ENCODE measurements around the gene ARMH1.

Gene ARMH1

DNA sequence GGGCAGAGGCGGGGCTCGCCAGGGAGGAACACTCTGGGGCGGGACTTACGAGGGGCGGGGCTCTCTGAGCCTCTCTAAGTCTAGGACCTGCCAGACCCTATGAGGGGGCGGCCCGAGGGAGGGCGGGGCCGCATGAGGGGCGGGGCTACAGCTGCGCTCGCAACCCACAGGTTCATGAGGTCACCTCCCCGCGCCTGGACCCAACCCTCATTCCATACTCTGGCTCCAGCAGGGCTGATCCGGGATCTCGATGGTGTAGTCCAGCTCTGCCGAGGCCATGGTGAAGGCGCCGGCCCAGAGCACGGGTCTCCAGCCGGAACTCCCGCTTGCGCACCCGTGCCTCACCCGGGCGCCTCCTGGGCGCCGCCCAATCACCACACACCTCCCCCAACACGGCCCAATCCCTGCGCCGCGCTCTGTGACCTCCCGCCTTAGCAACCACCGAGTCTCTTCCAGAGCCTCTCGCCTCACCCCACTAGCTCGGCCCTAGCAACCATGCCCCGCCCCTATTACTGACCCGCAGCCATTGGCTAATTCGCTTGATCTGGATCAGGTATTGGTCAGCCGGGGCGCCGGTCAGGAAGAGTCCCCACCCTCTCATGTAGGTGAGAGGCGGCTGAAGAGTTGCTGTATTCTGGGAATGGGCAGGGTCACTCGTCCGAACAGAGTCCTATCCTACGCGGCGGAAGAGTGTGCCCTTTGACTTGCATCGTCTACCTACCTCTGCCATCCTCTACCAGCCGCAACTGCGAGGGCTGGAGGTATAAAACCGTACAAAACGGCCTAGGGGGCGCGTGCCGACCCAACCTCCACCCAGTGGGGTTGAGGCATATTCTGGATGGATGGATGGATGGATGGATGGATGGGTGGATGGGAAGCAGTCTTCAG is at the start of gene ARMH1, which contains the start of gene TMEM53:
ARMH1 (plus strand) TSS at position 602 of the 888 bp plus-strand sequence. CDS start 14,984 bp downstream, outside the sequence.
TMEM53 (minus strand) TSS at position 369 of the 888 bp plus-strand sequence; CDS start at position 279, 90 bp downstream.
- DNase-seq, result peak; percentile 100

- no peak for DNase-seq
Measured at GRCh38 chr1:44625348-44625747, 49.2 kb upstream of the ARMH1 start.

DNA sequence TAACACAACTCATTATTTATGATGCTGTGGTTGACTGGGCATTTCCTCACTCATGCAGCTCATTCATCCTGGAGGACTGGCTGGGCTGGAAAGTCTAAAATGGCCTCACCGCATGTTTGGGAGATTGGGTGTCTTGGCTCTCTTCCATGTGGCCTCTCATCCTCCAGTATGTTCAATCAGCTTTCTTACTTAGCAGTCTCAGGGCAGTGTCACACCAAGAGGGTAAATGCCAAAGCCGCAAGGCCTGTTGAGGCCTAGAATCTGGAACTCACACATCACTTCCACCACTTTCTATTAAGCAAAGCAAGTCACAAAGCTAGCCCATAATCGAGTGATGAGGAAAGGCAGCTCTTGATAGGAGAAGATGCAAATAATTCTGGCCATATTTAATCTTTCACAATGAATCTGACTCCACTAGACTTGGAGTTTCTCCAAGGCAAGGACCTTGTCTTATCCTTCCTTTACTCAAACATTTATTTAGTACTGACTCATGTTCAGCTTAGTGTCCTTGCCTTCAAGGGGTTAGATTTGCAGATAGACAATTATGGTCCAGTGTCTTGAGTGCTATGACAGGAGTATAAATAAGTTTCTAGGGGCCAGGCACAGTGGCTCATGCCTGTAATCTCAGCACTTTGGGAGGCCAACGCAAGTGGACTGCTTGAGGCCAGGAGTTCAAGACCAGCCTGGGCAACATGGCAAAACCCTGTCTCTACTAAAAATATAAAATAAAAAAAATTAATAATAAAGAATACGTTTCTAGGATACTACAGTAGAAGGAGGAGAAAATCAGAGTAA is 45.4 kb upstream of the ARMH1 start:
- DNase-seq, result no peak

GRCh38 chr1:44630116-44630515 is 44.4 kb upstream of the ARMH1 start:
- DNase-seq, result no peak

DNA sequence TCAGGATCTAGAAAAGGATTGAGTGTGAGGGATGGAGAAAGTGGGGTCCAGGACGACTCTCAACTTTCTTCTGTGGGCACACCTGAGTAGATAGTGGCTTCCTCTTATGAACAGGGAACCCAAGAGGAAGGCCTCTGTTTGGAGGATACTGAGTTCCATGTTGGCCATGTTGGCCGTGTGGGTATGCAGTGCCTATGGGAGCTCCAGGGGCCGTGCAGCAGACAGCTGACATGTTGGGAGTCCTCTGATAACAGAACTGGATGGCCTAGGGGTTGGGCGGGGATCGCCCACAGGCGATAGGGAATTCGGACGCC is 43.2 kb upstream of the ARMH1 start:
- no peak for DNase-seq

- peak; percentile 93 for DNase-seq
Measured at GRCh38 chr1:44631647-44632539, 42.6 kb upstream of the ARMH1 start.

DNA sequence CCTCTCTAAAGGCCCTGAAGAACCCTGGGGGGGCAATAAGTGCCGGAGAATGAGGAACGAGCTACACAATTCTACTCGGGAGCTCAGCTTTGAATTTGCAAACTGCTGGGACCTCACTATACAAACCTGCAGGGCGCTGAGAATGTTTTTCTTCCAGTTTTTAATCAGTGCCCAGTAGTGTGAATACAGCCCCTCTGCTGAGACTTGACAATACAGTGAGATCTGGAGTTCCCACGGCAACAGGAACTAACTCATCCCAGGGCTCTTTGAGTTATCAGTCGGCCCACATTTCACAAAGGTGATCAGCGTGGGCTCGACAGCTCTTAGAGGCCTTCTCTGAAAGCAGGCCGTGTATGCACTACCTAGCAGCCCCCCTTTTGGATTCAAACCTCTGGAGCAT is 41.9 kb upstream of the ARMH1 start:
- peak; percentile 20 for DNase-seq

DNA sequence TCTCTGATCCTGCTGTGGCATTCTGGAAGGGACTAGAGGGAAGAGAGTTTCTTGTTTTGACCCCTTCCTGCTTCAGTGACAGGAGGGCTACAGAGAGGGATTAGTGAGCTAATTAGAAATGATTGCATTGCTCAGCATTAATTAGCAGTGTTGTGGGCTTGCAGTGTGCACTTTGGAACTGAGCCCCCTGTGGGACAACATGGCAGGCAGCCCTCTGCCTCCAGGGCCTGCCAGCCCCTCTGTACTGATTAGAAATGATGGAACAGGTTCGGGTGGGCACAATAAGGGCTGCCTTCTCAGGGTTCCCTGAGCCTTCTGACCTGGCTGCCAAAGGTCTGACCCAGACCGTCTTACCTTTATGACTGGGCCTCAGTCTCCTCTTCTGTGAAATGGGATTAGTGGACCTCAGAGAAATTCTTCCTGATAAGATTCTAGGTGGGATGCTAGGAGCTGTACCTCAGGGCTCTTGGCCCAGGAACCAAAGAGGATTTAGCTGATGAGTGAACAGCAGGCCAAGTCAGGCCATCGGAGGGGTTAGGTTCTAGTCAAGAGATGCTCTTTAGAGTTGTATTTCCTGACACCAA is 39.8 kb upstream of the ARMH1 start:
- no peak for DNase-seq

GRCh38 chr1:44635439-44635838 is 39.1 kb upstream of the ARMH1 start:
- no peak for DNase-seq

GRCh38 chr1:44636083-44636687 is 38.3 kb upstream of the ARMH1 start:
- no peak for DNase-seq

DNA sequence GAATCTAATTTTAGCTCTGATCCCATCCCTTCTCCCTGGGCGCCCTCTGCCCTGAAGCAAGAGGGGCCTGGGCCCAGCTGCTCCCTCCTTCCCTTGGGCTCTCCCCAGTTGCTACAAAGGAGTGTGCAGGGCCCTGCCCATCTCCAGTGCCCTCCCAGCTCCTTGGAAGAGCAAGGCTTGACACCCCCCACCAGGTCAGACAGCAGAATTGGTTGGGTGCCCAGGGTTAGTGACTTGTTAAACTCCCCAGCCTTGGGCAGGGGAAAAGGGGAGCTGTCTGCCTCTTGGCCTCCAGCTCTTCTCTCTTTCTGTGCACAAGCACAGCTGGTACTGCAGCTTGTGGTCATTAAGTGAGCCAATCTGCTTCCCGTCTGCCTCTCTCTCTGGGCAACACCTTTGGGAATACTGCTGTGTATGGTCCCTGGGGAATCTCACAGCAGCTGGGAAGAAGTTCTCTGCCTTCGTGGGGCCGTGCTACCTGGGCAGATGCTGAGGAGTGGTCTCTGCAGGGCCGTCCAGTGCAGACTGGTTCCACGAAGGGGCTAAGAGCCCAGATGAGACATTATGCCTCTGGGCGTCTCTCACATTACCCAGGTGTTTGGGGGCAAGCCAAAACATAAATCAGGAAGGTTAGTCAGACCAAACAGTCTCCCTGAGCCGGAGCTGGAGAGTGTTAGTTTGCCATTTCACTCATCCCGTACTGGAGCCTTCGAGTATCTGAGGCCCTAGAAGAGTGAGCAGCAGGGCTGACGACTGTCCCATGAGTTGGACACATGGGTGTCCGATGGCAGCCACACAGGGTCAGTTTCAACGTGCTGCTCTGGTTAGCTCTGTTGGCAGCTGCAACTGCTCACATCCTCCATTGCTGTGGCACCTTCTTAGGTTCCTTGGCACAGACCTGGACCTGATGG is 37.6 kb upstream of the ARMH1 start:
- DNase-seq, result no peak

- DNase-seq, result no peak
Measured at GRCh38 chr1:44637702-44638411, 36.7 kb upstream of the ARMH1 start.

- DNase-seq, result no peak
Measured at GRCh38 chr1:44640200-44640853, 34.2 kb upstream of the ARMH1 start.

DNA sequence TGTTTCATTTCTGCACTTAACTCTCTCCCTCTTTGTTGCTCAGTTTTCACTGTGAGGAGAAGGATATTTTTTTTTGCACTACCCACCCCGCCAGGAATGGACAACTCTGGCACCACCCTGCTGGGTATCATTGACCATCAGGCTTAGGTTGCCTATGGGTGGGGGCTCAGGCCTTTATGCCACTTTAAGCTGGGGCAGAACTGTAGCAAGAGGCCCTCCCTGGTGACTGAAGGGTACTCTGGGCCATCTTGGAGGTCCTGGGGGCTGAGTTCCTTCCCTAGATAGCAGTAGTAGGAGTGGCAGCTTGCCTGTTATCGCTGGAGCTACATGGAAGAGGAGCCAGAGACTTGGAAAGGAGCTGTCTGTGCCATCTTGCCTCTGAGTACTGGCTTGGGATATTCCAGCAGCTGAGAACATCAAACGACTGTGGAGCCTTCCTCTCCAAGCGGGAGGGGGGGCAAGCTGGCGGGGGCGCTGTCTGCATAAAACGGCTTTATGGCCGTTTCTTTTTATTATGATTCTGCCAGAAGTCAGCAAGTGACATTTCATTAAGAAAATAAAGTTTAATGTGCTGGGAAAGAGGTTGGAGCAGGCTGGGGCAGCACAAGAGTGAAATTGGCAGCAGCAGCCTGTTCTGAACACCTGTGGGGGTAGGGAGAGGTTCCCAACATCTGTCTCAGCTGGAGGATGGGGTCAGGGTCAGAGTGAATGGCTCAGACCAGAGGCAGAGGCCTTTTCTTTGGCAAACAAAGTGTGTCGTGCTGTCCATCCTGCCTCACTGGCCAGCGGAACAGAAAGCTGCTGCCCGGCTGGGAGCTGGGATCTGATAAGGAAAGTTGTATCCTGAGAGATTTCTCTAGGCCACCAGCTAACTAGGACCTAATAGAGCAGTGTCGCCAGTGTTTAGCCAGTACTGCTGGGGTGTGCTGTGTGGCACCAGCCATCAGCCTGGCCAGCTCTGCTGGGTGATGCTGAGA is 33.1 kb upstream of the ARMH1 start:
- no peak for DNase-seq

GRCh38 chr1:44642255-44642654 is 32.3 kb upstream of the ARMH1 start:
- DNase-seq, result no peak

DNA sequence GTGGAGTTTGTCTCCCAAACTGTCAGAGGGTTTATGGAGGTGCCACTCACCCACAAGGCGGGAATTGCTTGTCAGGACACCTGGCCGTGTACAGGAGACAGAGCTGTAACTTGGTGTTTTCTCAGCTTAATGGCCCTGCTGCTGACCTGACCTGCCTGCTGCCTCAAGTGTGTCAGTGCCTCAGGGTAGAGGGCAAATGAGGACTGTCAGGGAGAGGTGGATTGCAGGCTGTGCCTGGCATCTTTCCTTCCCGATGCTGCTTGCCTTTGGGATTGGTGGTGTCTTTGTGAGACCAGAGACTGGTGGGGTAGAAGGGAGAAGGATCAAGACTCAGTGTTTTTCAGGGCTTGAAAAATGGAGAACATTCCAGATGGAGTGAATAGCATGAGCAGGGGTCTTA is 31.6 kb upstream of the ARMH1 start:
- DNase-seq, result no peak

DNA sequence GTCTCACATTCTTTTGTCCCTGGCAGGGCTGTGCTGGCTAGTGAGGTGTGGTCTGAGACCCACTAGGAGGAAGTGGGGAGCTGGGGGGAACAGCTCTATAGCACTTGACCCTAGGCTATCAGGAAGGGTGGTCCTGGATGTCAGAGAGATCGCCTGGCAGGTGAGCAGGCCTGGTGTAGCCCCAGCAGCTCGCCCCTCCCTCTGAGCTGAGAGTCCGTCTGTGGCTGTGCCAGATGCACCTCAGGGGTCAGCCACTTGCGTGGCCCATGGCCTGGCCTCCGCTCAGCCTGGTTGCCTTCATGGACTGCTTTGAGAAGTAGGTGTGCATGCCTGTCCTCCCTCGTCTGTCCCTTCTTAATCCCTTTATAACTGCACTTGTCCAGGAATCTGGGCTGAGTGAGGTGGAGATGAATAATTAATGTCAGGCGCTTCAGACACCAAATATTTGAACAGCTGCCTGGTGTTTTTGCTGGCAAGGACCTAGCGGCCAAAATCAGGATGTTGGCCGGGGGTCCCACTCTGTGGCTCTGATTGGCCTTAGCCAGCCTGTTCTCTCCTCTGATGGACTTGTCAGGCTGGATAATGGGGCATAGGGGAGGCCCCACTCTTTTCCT is 30.7 kb upstream of the ARMH1 start:
- no peak for DNase-seq

DNA sequence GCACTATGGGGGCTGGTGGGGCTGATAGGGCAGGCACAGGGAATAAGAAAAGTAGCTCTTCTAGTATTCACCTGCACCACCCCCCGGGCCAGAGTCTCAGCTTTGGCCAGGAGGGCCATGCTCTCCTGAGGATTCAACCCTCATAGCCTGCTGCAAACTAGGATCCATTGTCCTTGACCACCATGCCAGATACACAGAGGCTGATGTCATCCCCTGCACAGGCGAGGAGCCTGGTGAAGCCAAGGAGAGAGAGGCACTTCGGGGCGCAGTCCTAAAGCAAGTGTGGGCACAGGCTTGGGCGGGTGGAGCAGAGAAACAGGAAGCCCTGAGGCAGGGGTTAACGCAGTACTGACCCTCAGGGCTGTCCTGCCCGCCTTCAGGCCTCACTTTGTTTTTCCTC is 29.7 kb upstream of the ARMH1 start:
- DNase-seq, result no peak

Measured in activated CD4-positive, alpha-beta T cell treated with anti-CD3 and anti-CD28 coated beads, Interleukin-2, Interleukin-6, amounts not matched to agents 100 ng/mL and 50 ng/mL, durations not matched to agents 16 hours and 8 hours (primary cell).